Neutrophil (primary cell): Measurements from ENCODE around the gene IFT25.

Experiments
- H3K27ac ChIP-seq: fragments of 200-600 bp; sonication (generic); 2 replicates; pipeline ENCODE4 v1.5.1; 2016; ENCODE audit warnings: mild to moderate bottlenecking, moderate library complexity
- H3K27me3 ChIP-seq: fragments of 200-600 bp; sonication (generic); 2 replicates; pipeline ENCODE4 v1.6.0; 2016; ENCODE audit warnings: mild to moderate bottlenecking
- H3K36me3 ChIP-seq: fragments of 200-600 bp; sonication (generic); 2 replicates; pipeline ENCODE4 v1.5.1; 2017
- H3K4me1 ChIP-seq, 2 experiments: fragments of 200-600 bp in 1 of 2; sonication (generic) in 1 of 2; 1 replicate in 1 of 2; 2 replicates in 1 of 2; pipeline versions ENCODE4 v1.5.1 to v1.6.1; 2013 to 2016; ENCODE audit warnings: low read depth in 1 of 2, low read length in 1 of 2, mild to moderate bottlenecking in 1 of 2, moderate library complexity in 1 of 2; ENCODE audit not compliant: control insufficient read depth in 1 of 2, insufficient read depth in 1 of 2
- H3K4me3 ChIP-seq, 2 experiments: fragments of 200-600 bp in 1 of 2; sonication (generic) in 1 of 2; 1 replicate in 1 of 2; 2 replicates in 1 of 2; pipeline ENCODE4 v1.5.1; 2013 to 2016; ENCODE audit warnings: low read depth in 1 of 2, low read length in 1 of 2, mild to moderate bottlenecking in 1 of 2, moderate library complexity in 1 of 2
- H3K9me3 ChIP-seq: fragments of 200-600 bp; sonication (generic); 2 replicates; pipeline ENCODE4 v1.5.1; 2016
- CTCF ChIP-seq: fragments of 200-600 bp; sonication (generic); IDR thresholded peaks from 2 replicates; pipeline ENCODE4 v1.5.1; 2016; ENCODE audit warnings: antibody characterized with exemption

The IFT25 gene

GRCh38 chr1:53954128-53954527 is 8.6 kb upstream of the IFT25 start:
- TF ChIP-seq CTCF = no peak
- H3K4me3 ChIP-seq = no peak overlapping the region
- H3K36me3 ChIP-seq = peaks cover 22% of the 10 kb centered on the region
- no peaks in the 10 kb centered on the region for H3K9me3 ChIP-seq
- H3K4me1 ChIP-seq = peaks cover 20% of the 10 kb centered on the region in 2 experiments
- no peak overlapping the region for H3K27ac ChIP-seq
- no peaks in the 10 kb centered on the region for H3K27me3 ChIP-seq

DNA sequence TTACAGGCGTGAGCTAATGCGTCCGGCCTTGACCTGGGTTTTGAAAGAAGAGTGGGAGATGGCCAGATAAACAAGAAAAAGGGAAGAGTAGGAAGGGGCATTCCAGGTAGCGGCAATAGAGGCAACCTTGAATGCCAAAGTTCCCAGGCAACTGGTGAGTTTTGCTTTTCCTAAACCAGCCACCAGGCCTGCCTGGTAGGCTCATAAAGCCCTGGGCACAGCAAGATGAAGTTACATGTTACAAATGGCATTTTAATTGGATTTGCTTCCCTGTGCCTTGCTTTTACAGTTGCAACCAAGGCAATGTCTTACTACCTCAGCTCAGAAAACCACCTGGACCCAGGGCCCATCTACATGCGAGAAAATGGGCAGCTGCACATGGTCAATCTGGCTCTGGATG is 6.2 kb upstream of the IFT25 start:
- no peaks in the 10 kb centered on the region for H3K27me3 ChIP-seq
- H3K4me3 ChIP-seq = no peak overlapping the region
- H3K4me1 ChIP-seq = peaks cover 16 to 17% of the 10 kb centered on the region in 2 experiments
- H3K9me3 ChIP-seq = no peaks in the 10 kb centered on the region
- H3K36me3 ChIP-seq = peaks cover 17% of the 10 kb centered on the region
- H3K27ac ChIP-seq = no peak overlapping the region
- TF ChIP-seq CTCF = no peak

DNA sequence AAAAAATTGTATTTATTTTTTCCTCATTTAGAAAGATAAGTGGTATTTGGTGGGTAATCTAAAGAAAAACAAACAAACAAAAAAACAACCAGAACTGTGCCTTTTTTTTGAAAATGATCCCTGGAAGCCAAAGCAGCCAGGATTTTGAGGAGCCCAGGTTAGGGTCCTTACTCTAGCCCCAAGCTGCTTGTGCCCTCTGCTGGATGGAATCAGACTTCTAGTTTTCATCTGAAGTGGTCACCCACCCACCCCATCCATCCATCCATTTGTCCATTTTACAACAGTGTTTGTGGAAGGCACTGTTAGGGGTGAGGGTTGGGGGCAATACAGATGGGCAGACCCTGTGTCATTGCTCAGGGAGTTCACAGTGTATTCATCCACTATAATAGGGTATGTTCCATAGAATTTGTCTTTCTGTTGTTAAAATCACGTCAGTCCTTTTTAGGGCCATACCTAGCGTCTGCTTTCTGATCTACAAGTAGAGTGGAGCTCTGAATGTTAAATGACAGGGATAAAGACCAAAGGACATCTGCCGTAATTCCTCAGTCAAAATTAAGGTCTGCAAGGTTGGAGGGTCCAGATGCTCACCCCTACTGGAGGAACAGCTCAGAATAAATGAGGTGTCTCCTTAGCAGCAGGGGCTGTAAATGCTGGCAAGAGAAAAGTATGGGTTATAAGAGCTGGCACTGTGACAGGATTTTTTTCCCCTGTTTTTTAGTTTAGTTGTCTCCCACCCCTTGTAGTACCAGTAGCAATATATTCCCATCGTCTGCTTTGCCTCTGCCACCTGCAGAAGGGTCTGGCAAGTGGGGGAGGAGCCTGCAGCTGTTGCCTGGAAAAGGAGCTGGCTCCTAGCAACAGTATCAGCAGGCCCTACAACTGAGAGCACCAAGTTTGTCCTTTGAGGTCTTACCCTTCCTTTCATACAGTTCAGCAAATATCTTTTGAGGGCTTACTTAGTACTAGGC is 3.8 kb upstream of the IFT25 start:
- Histone ChIP-seq H3K4me3 (no peak overlapping the region), H3K9me3 (no peaks in the 10 kb centered on the region), H3K27ac (no peak overlapping the region), H3K27me3 (no peaks in the 10 kb centered on the region), H3K36me3 (peaks cover 25% of the 10 kb centered on the region), H3K4me1 (peaks cover 17 to 19% of the 10 kb centered on the region in 2 experiments)
- no peak for TF ChIP-seq CTCF

- Histone ChIP-seq H3K9me3 (no peaks in the 10 kb centered on the region), H3K27me3 (no peaks in the 10 kb centered on the region), H3K36me3 (peaks cover 19% of the 10 kb centered on the region), H3K27ac (no peak overlapping the region), H3K4me1 (peaks cover 17 to 20% of the 10 kb centered on the region in 2 experiments), H3K4me3 (no peak overlapping the region)
- TF ChIP-seq CTCF = no peak
Measured at GRCh38 chr1:53948291-53948690, 2.8 kb upstream of the IFT25 start.

DNA sequence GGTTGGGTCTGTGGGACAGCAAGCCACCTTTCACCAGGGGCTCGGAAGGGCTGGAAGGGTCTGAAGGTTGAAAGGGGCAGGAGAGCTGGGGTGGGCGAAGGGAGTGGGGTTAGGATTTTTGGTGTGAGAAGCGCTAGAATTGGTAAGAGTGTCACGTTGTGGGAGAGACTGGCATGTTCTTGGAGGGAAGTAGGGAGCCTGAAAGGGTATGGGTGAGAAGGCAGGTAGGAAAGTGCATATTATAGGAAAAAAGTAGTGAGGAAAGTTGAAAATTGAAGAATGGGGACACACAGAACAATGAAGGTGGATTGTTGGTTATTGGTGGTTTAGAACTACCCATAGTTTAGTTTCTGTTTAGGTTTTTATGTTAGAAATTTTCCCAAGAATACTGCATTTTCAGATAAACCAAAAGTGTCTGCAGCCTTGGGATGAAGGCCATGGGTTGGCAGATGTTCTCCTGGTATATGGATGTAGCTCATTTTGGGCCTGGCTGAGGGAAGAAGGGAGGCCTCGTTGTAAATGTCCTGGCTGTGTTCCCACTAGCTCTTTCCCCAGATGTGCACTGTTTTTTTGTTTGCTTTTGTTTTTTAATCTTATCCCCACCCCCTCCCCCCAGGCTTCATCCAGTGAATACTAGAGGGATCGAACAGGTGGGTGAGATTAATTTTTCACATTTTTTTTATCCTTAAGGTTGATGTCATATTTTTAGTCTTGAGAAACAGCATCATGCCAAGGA is 1.8 kb upstream of the IFT25 start:
- H3K36me3 ChIP-seq = peaks cover 16% of the 10 kb centered on the region
- TF ChIP-seq CTCF = no peak
- H3K4me1 ChIP-seq = peaks cover 17 to 20% of the 10 kb centered on the region in 2 experiments
- no peaks in the 10 kb centered on the region for H3K27me3 ChIP-seq
- no peaks in the 10 kb centered on the region for H3K9me3 ChIP-seq
- no peak overlapping the region for H3K27ac ChIP-seq
- H3K4me3 ChIP-seq = peak overlapping the region; percentile 70 to 99
